SK-N-SH (cell line): Measurements from ENCODE around the gene PRTFDC1. TPM values are rescaled to one million over a fixed set of nuclear protein-coding genes. Genes with fewer than 3 reads are reported as not detected.

ENCODE experiments used
- CTCF ChIA-PET: fragments of 300-600, 350-600 bp; formaldehyde crosslinking; extraction: SDS; loops from one replicate; lab custom pipeline; 2021; lab: Yijun Ruan, JAX
- POLR2A ChIA-PET: fragments of 350-600 bp; sonication (Branson Sonifier 250); formaldehyde crosslinking; extraction: SDS; loops from one replicate; lab custom pipeline; 2020; ENCODE audit warnings: antibody characterized with exemption, inconsistent platforms; lab: Yijun Ruan, JAX
- DNase-seq: peaks from one replicate; pipeline ENCODE4 v3.0.0; 2012
- H2AFZ ChIP-seq: fragments of 200-600 bp; sonication (generic); 2 replicates; pipeline ENCODE4 v1.8.1; 2016; ENCODE audit warnings: antibody characterized with exemption, mild to moderate bottlenecking, low read depth
- H3F3A ChIP-seq: fragments of 200-600 bp; sonication (generic); replicated peaks from 2 replicates; pipeline ENCODE3; 2016; ENCODE audit warnings: antibody characterized with exemption, mild to moderate bottlenecking; ENCODE audit not compliant: insufficient read depth
- H3K27ac ChIP-seq, 2 experiments: fragments of 200-500 bp in 1 of 2; fragments of 200-600 bp in 1 of 2; sonication (Bioruptor generic) in 1 of 2; sonication (generic), shearing (Covaris generic) in 1 of 2; 2 replicates each; pipeline versions ENCODE4 v1.5.1 to v1.6.1; 2014 to 2016; ENCODE audit warnings: low read depth in 2 of 2, inconsistent platforms in 1 of 2, low read length in 1 of 2, mild to moderate bottlenecking in 1 of 2, mixed read lengths in 1 of 2
- H3K27me3 ChIP-seq: fragments of 200-600 bp; sonication (generic), shearing (Covaris generic); 2 replicates; pipeline ENCODE4 v1.6.1; 2016; ENCODE audit warnings: mixed run types; ENCODE audit not compliant: insufficient read depth
- H3K36me3 ChIP-seq, 2 experiments: fragments of 200-500 bp in 1 of 2; fragments of 200-600 bp in 1 of 2; sonication (Bioruptor generic) in 1 of 2; sonication (generic) in 1 of 2; replicated peaks in 1 of 2; 2 replicates each; pipeline versions ENCODE3 to v1.5.1; 2014 to 2016; ENCODE audit warnings: low read length in 1 of 2, mild to moderate bottlenecking in 1 of 2; ENCODE audit not compliant: insufficient read depth in 2 of 2, control insufficient read depth in 1 of 2
- H3K4me1 ChIP-seq, 2 experiments: fragments of 200-500 bp in 1 of 2; fragments of 200-600 bp in 1 of 2; sonication (Bioruptor generic) in 1 of 2; sonication (generic), shearing (Covaris generic) in 1 of 2; 2 replicates each; pipeline versions ENCODE4 v1.5.1 to v1.6.1; 2014 to 2016; ENCODE audit warnings: low read depth in 1 of 2, low read length in 1 of 2, mixed run types in 1 of 2; ENCODE audit not compliant: insufficient read depth in 2 of 2, control insufficient read depth in 1 of 2
- H3K4me2 ChIP-seq: fragments of 200-600 bp; sonication (generic), shearing (Covaris generic); 2 replicates; pipeline ENCODE4 v1.6.1; 2017; ENCODE audit warnings: mixed run types
- H3K4me3 ChIP-seq, 2 experiments: fragments of 200-500 bp in 1 of 2; fragments of 200-600 bp in 1 of 2; sonication (Bioruptor generic) in 1 of 2; sonication (generic), shearing (Covaris generic) in 1 of 2; 2 replicates each; pipeline versions ENCODE4 v1.5.1 to v1.8.1; 2014 to 2016; ENCODE audit warnings: low read depth in 2 of 2, inconsistent platforms in 1 of 2, low read length in 1 of 2, mild to moderate bottlenecking in 1 of 2, mixed read lengths in 1 of 2, moderate library complexity in 1 of 2
- H3K79me2 ChIP-seq: fragments of 200-600 bp; sonication (generic); 2 replicates; pipeline ENCODE4 v1.8.1; 2017; ENCODE audit warnings: mild to moderate bottlenecking; ENCODE audit not compliant: insufficient read depth
- H3K9ac ChIP-seq: fragments of 200-600 bp; sonication (generic); 2 replicates; pipeline ENCODE4 v1.6.1; 2017; ENCODE audit warnings: mixed run types
- H3K9me2 ChIP-seq: fragments of 200-600 bp; sonication (generic); 2 replicates; pipeline ENCODE4 v1.6.1; 2017; ENCODE audit warnings: mixed run types
- H3K9me3 ChIP-seq: fragments of 200-600 bp; sonication (generic); 2 replicates; pipeline ENCODE4 v1.6.1; 2017; ENCODE audit warnings: mixed run types, mild to moderate bottlenecking, moderate library complexity
- H4K20me1 ChIP-seq: fragments of 200-600 bp; sonication (generic); 2 replicates; pipeline ENCODE4 v1.6.1; 2017; ENCODE audit warnings: mild to moderate bottlenecking, mixed run types; ENCODE audit not compliant: insufficient read depth
- CHD2 ChIP-seq: fragments of 150-350 bp; IDR thresholded peaks from 2 replicates; pipeline ENCODE4 v1.6.1; 2018; ENCODE audit warnings: low read length; ENCODE audit not compliant: partially characterized antibody
- CTCF ChIP-seq: fragments of 200-600 bp; sonication (generic); IDR thresholded peaks from 2 replicates; pipeline ENCODE4 v1.6.1; 2017; ENCODE audit warnings: antibody characterized with exemption, mild to moderate bottlenecking, moderate library complexity
- ELF1 ChIP-seq: IDR thresholded peaks from 2 replicates; pipeline ENCODE4 v1.4.0; 2012
- EP300 ChIP-seq, 2 experiments: IDR thresholded peaks; 2 replicates each; pipeline versions ENCODE4 v1.4.0 to v1.6.1; 2012; ENCODE audit warnings: borderline replicate concordance in 1 of 2, low read depth in 1 of 2, low read length in 1 of 2
- EZH2phosphoT487 ChIP-seq: fragments of 200-600 bp; sonication (generic); IDR thresholded peaks from 2 replicates; pipeline ENCODE4 v1.6.1; 2017; ENCODE audit warnings: low read depth, mixed run types, mild to moderate bottlenecking, antibody characterized with exemption, moderate library complexity, borderline replicate concordance
- FOSL2 ChIP-seq: IDR thresholded peaks from 2 replicates; pipeline ENCODE4 v1.4.0; 2012; ENCODE audit warnings: low read depth, mild to moderate bottlenecking, moderate library complexity, borderline replicate concordance
- FOXJ3 ChIP-seq: sonication (generic); formaldehyde crosslinking; IDR thresholded peaks from 2 replicates; pipeline ENCODE4 v1.5.1; 2020; ENCODE audit warnings: mild to moderate bottlenecking, missing genetic modification reagents
- FOXM1 ChIP-seq: IDR thresholded peaks from 2 replicates; pipeline ENCODE4 v1.4.0; 2012; ENCODE audit warnings: low read depth, mild to moderate bottlenecking
- GABPA ChIP-seq: IDR thresholded peaks from 2 replicates; pipeline ENCODE4 v1.4.0; 2012; ENCODE audit warnings: low read depth, mild to moderate bottlenecking
- MEF2A ChIP-seq: IDR thresholded peaks from 2 replicates; pipeline ENCODE4 v1.4.0; 2012; ENCODE audit warnings: low read depth, borderline replicate concordance
- RCOR1 ChIP-seq: fragments of 150-350 bp; IDR thresholded peaks from 2 replicates; pipeline ENCODE4 v1.6.1; 2017; ENCODE audit warnings: antibody characterized with exemption, low read length
- RXRA ChIP-seq: IDR thresholded peaks from 2 replicates; pipeline ENCODE4 v1.4.0; 2012; ENCODE audit warnings: low read depth, mild to moderate bottlenecking, borderline replicate concordance
- SIN3A ChIP-seq: IDR thresholded peaks from 2 replicates; pipeline ENCODE4 v1.6.1; 2012; ENCODE audit warnings: low read depth, mild to moderate bottlenecking, low read length, moderate library complexity, borderline replicate concordance
- TCF12 ChIP-seq: IDR thresholded peaks from 2 replicates; pipeline ENCODE4 v1.4.0; 2012
- TEAD4 ChIP-seq: IDR thresholded peaks from 2 replicates; pipeline ENCODE4 v1.4.0; 2012; ENCODE audit warnings: mild to moderate bottlenecking, borderline replicate concordance; ENCODE audit not compliant: insufficient read depth
- USF1 ChIP-seq: IDR thresholded peaks from 2 replicates; pipeline ENCODE4 v1.4.0; 2012; ENCODE audit warnings: low read depth, borderline replicate concordance
- YY1 ChIP-seq: IDR thresholded peaks from 2 replicates; pipeline ENCODE4 v1.4.0; 2012; ENCODE audit warnings: low read depth, mild to moderate bottlenecking
- WGBS: methylation state at CpG from one replicate; pipeline ENCODE4 v1.1.6; 2017; ENCODE audit warnings: low lambda C conversion rate; 5-methylcytosine and 5-hydroxymethylcytosine counted together
- polyA plus RNA-seq, 3 experiments: library from polyadenylated mRNA; depleted of rRNA; stranded (reverse); fragments of >200 nt; gene quantifications; 2 replicates each; pipeline ENCODE4 v1.2.3, GENCODE V29; 2012
- TF ChIP-seq, protein P1 (sequence below): IDR thresholded peaks from 2 replicates; pipeline ENCODE4 v1.6.1; 2012; ENCODE audit warnings: mild to moderate bottlenecking, low read depth, low read length, moderate library complexity

The PRTFDC1 gene
- polyA plus RNA-seq, 1 of the 3 experiments (the other 2 are of a cell fraction): 6.6 TPM

DNA sequence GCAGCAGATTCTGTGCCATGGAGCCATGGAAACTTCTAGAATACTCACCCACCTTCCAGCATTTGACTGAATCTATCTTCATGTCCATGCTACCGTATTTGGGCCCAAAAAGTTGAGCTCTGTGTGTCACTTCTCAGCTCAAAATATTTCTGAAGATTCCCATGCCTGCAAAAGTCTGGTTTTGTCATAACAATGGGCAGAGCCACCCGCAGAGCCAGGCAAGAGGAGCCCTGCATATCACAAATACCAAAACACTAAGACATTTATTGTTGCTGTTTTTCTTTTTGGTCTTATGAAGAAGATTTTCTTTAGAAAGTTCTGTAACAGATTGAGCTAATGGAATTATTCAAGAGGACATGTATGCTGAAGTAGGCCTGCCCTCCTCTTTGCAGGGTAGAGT, 68.1 kb downstream of the PRTFDC1 start:
- Histone ChIP-seq H3K27me3 (no peaks in the 10 kb centered on the region), H4K20me1 (no peaks in the 10 kb centered on the region), H3K9me3 (no peaks in the 10 kb centered on the region), H3K79me2 (no peaks in the 10 kb centered on the region), H3K9ac (no peak overlapping the region), H2AFZ (no peak overlapping the region), H3K36me3 (no peaks in the 10 kb centered on the region), H3K4me2 (no peak overlapping the region), H3K4me1 (peaks cover 0 to 5% of the 10 kb centered on the region in 2 experiments; a peak in 1 of 4 replicates), H3K27ac (no peak overlapping the region), H3K4me3 (no peak overlapping the region), H3F3A (no peaks in the 10 kb centered on the region), H3K9me2 (no peaks in the 10 kb centered on the region)
- no peak for DNase-seq
- ChIA-PET POLR2A (no interaction called here), CTCF (no interaction called here)
- 100% methylated on average over 2 of the region's 2 CpGs for WGBS
- no peak for TF ChIP-seq YY1
- TF ChIP-seq FOXM1: no peak
- no peak for TF ChIP-seq EP300 (IDR thresholded peaks at IDR 0.05; ENCODE audit: borderline replicate concordance in 1 of 2, low read depth in 1 of 2, low read length in 1 of 2)
- TF ChIP-seq RCOR1: no peak
- no peak for TF ChIP-seq EZH2phosphoT487
- TF ChIP-seq GABPA: no peak
- TF ChIP-seq CHD2: no peak
- no peak for TF ChIP-seq USF1
- TF ChIP-seq FOSL2: no peak
- TF ChIP-seq SIN3A: no peak
- TF ChIP-seq FOXJ3 (CRISPR knock-in tag): no peak
- no peak for TF ChIP-seq TEAD4
- TF ChIP-seq, protein P1, sequence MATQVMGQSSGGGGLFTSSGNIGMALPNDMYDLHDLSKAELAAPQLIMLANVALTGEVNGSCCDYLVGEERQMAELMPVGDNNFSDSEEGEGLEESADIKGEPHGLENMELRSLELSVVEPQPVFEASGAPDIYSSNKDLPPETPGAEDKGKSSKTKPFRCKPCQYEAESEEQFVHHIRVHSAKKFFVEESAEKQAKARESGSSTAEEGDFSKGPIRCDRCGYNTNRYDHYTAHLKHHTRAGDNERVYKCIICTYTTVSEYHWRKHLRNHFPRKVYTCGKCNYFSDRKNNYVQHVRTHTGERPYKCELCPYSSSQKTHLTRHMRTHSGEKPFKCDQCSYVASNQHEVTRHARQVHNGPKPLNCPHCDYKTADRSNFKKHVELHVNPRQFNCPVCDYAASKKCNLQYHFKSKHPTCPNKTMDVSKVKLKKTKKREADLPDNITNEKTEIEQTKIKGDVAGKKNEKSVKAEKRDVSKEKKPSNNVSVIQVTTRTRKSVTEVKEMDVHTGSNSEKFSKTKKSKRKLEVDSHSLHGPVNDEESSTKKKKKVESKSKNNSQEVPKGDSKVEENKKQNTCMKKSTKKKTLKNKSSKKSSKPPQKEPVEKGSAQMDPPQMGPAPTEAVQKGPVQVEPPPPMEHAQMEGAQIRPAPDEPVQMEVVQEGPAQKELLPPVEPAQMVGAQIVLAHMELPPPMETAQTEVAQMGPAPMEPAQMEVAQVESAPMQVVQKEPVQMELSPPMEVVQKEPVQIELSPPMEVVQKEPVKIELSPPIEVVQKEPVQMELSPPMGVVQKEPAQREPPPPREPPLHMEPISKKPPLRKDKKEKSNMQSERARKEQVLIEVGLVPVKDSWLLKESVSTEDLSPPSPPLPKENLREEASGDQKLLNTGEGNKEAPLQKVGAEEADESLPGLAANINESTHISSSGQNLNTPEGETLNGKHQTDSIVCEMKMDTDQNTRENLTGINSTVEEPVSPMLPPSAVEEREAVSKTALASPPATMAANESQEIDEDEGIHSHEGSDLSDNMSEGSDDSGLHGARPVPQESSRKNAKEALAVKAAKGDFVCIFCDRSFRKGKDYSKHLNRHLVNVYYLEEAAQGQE: no peak
- TF ChIP-seq MEF2A: no peak
- no peak for TF ChIP-seq ELF1
- no peak for TF ChIP-seq RXRA
- TF ChIP-seq TCF12: no peak
- TF ChIP-seq CTCF: no peak
